ENCODE results near the gene SCART1.
"Not testable (repeated sequence)": the region's sequence is repeated elsewhere in the genome, so short reads cannot be mapped to it uniquely, and the experiment has no call there.

The SCART1 gene

GRCh38 chr10:133432789-133433188, 21.0 kb upstream of the SCART1 start:
- not testable (repeated sequence) for DNase-seq (ENCODE audit: low read depth)

- DNase-seq (ENCODE audit: low read depth) = no peak
Measured at GRCh38 chr10:133438711-133439273, 15.0 kb upstream of the SCART1 start.

DNA sequence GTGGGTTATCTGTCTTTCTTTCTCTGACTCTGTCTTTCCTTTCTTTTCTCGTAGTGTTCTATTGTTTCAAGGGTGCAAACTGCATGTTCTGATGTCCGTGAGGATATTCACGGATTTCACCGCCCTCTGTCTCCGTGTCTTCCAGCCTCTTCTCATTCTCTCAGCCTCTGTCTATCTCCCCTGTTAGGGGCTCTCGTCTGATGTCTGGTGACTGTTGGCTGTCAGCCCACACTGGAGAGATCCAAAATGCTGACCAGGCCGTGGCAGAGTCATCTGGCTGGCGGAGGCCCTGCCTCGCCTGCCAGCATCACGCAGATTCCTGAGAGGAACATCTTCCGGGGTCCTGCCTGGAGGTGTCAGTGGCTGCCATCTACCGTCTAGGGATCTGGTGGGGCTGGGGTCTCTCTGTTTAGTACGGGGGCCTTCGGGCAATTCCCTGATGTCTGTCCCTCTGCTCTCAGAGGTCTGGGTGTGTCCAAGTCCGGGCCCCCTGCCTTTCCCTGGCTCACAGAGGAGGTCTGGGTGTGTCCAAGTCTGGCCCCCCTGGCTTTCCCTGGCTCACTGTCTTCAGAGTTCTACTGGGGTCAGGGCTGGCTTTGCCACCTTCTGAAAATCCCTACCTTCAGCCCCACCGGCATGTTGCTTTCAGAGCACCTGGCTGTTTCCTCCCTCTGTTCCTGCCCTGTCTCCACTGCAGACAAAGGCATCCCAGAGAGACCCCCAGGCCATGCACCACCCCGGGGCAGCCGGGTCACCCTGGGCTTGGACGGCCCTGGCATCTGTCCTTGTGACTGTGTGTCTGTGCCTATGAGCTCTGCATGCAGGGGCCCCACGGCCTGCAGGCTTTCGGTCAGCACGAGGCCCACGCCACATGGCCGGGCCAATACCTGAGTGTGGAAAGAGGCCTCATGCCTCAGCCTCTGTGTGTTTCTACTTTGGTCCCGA, 14.0 kb upstream of the SCART1 start:
- DNase-seq (ENCODE audit: low read depth) = no peak

GRCh38 chr10:133440633-133441285, 13.0 kb upstream of the SCART1 start:
- DNase-seq (ENCODE audit: low read depth) = no peak

- not testable (repeated sequence) for DNase-seq (ENCODE audit: low read depth)
Measured at GRCh38 chr10:133441356-133441755, 12.4 kb upstream of the SCART1 start.

DNA sequence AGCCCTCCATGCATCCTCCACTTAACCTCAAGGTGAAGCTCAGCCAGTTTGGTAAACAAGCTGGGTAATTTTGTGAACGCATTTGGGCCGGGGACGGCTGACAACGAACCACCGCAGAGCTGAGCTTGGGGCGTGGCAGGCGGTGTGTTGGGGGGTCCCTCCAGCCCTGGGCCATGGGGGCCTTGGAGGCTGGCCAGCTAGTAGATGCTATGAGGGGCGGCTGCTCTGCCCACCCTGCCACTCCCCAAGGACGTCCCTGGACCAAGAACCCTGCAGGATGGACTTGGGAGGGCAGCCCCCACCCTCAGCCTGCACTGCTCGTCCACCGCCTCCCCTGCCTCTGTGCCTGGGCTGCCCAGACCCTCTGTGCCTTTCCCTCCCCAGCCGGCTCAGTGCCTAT, 12.0 kb upstream of the SCART1 start:
- DNase-seq (ENCODE audit: low read depth) = no peak

GRCh38 chr10:133442191-133442966, 11.4 kb upstream of the SCART1 start:
- no peak for DNase-seq (ENCODE audit: low read depth)

- DNase-seq (ENCODE audit: low read depth) = no peak
Measured at GRCh38 chr10:133442967-133443924, 10.5 kb upstream of the SCART1 start.

- no peak for DNase-seq (ENCODE audit: low read depth)
Measured at GRCh38 chr10:133444342-133445267, 9.1 kb upstream of the SCART1 start.

- DNase-seq (ENCODE audit: low read depth) = no peak
Measured at GRCh38 chr10:133445268-133445732, 8.4 kb upstream of the SCART1 start.

DNA sequence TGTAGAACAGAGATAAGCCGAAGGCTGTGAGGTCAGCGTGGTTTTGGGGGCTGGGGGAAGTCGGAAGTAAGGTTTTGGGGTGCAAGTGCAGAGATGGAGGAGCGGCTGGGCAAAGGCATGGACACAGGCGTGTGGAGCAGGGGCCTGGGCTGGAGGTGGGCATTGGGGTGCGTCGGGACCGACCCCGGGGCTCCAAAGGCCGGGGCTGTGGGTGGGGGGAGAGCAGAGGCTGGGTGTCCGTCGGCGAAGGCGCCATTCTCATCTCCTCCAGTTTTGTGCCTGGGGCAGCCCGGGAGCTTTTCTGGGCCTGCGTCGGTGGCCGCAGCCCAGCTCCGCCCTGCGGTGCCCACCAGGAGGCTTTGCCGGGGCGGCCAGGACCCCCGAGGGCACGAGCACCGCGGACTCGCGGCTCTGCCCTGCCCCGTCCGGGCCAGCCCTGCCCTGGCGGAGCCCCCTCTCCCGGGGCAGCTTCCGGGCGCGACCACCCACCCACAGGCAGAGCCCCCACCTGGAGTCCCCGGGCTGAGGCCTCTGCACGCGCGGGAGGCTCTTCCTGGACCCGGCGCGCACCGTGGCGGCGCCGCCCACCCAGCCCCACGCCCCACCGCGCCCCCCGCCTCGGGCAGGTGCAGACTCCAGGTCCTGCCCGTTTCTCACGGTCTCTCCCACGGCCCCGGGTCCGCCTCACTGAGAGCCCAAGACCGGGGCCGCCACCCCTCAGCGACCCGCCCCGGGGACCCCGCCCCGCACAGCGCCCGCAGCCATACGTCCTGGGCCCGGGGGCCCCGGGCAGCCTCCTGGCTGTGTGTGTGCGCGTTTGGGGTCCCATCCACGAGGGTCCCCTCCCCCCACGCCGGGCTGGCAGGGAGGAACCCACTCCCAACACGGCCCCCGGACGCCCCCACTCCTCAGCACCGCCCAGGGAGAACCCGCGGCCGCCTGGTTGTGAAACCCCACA, 7.7 kb upstream of the SCART1 start:
- DNase-seq (ENCODE audit: low read depth) = no peak

DNA sequence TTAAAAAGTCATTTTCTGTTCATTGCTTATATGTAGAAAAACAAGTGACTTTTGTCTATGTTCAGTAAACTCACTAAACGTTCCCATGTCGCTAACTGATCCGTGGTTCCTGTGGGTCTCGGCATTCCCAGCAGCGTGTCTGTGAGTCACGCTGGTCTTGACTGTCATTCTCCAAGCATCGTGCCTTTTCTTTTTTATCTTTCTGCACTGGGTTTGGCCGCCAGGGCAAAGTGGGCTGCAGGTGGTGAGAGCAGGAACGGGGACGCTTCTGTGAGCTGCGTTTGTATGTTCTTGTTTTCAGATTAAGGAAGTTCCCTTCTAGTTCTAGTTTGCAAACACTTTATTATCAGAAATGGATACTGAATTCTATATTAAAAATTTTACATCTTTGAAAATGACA, 6.8 kb upstream of the SCART1 start:
- no peak for DNase-seq (ENCODE audit: low read depth)

DNA sequence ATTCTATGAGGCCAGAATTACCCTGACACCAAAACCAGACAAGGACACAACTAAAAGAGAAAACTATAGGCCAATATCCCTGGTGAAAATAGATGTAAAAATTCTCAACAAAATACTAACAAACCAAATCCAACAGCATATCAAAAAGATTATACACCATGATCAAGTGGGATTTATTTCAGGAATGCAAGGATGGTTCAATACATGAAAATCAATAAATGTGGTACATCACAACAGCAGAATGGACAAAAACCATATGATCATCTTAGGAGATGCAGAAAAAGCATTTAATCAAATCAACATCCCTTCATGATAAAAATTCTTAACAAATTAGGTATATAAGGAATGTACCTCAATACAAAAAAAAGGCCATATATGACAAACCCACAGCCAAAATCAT, 5.6 kb upstream of the SCART1 start:
- DNase-seq (ENCODE audit: low read depth) = no peak

DNA sequence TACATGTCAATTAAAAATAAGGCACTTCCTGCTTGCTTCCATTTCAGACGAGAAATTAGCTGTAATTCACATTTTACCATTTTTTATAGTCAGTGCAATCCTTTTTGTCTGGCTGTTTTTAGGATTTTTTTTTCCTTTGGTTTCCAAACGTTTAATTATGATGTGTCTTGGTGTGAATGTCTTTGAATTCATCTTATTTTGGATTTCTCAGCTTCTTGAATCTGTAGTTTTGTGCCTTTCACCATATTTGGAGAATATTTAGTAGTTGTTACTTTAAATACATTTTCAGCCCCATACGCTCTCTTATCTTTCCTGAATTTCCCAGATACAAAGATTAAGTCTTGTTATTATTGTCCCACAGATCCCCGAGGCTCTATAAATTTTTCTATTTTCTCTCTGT, 2.4 kb upstream of the SCART1 start:
- DNase-seq (ENCODE audit: low read depth) = no peak

GRCh38 chr10:133452453-133452852, 1.3 kb upstream of the SCART1 start:
- DNase-seq (ENCODE audit: low read depth) = no peak

DNA sequence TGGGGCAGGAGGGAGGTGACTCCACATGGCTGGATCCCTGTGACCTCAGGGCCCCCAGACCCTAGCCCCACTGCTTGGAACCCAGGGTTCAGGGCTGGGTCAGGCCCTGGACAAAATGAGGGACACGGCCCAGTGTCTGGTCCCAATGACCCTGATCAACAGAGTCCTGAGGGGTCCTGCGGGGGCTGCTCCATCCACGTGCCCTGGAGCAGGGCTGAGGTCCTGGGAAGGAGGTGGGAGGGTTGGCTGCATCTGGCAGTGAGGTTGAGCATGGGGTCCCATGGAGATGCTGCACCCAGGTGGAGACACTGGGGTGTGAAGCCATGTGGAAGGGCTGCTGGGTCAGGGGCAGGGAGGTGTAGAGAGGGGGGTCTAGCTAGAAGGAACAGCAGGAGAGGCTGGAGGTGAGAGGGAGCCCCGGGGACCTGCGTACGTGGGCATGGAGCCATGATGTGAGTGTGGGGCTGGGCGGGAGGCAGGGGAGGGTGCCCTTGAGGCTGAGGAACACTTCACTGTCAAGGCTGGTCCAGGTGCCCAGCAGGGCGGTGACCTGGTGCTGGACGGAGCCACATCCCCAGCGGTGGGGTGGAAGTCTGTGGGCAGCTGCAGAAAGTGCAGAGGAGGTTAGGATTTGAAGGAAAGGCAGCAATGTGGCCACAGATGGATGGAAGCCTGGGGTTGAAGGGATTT, 604 bp downstream of the SCART1 start:
- no peak for DNase-seq (ENCODE audit: low read depth)

- no peak for DNase-seq (ENCODE audit: low read depth)
Measured at GRCh38 chr10:133455196-133455595, 1.5 kb downstream of the SCART1 start.

DNA sequence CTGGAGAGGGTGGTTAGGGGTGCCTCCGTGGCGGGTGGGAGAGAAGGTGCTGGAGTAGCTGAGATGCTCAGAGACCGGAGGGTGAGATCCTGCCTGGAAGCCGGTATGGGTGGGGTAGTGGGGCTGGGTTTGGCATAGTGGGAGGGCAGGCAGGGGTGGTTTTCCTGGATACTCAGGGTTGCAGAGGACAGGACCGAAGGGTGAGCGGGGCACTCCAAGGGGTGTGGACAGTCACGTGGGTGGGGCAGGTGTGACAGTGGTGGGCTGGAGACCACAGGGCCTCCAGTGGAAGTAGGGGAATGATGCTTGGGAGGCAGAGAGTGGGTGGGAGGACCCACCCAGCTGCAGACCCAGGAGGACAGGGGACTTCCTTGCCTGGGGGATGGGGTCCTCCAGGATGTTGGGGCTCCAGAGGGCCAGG, 1.9 kb downstream of the SCART1 start:
- DNase-seq (ENCODE audit: low read depth) = no peak
